ENCODE data around the gene SSX7. TPM values are rescaled to one million over a fixed set of nuclear protein-coding genes. Genes with fewer than 3 reads are reported as not detected.
"Not testable (repeated sequence)": the region's sequence is repeated elsewhere in the genome, so short reads cannot be mapped to it uniquely, and the experiment has no call there.

The SSX7 gene, protein sequence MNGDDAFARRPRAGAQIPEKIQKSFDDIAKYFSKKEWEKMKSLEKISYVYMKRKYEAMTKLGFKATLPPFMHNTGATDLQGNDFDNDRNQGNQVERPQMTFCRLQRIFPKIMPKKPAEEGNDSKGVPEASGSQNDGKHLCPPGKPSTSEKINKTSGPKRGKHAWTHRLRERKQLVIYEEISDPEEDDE
- polyA plus RNA-seq (ENCODE audit: insufficient read length in 4 of 4) = not detected

DNA sequence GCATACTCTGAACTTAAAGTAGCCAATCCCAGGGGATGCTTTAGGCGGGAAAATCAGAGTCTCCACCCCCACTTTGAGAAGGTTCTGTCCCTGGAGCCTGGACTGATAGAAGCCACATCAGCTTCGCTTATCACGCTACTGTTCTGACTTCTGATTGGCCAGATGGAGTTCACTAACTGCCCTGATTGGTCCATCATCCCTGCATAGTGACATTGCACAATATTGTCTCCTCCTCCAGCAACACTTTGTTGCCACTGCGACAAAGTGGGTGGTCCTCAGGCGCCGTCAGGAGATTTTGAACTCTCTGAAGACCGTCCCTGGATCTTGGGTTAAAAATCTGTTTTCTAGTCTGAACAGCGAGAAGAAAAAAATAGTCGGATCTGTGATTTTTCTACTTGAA lies at the start of gene SSX7:
Gene SSX7 (minus strand): TSS at position 101 of the 400 bp plus-strand sequence. CDS start 1,428 bp downstream, outside the sequence.
- not testable (repeated sequence) for DNase-seq (ENCODE audit: low read depth in 4 of 4, low spot score in 2 of 4)

DNA sequence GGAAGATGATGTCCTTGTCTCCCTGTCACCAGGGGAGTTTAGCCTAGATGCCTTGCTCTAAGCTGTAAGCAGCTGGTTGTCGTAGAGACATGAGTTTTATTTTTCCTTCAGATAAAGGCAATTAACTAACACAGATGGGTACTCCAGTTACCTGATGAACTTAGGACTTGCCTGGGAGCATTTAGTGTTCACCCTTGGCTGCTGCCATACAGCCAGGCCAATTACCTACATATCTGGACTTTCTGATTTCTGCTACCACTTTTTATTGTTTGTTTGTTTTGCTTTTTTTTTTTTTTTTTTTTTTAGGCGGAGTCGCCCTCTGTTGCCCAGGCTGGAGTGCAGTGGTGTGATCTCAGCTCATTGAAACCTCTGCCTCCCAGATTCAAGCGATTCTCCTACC lies 37.3 kb upstream of the SSX7 start:
- not testable (repeated sequence) for DNase-seq (ENCODE audit: low read depth in 4 of 4, low spot score in 2 of 4)

DNA sequence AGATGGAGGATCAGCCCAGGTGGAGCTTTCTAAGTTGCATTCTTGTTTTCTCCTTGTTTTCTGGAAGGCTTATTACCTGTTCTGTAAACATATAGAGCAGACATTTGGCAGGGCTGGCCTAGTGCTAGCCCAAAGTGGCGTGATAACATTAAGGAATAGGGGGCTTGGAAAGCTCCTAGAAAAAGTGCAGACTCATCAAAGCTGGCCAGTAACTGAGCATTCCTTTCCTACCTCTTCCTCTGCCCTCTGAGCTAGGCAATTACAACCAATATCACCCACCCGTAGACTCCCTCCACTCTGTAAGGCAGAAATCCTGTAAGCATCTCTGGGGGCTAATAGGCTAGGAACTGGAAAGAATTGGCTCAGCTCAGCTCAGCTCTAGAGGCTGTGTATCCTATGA lies 7.5 kb upstream of the SSX7 start:
- not testable (repeated sequence) for DNase-seq (ENCODE audit: low read depth in 4 of 4, low spot score in 2 of 4)

DNA sequence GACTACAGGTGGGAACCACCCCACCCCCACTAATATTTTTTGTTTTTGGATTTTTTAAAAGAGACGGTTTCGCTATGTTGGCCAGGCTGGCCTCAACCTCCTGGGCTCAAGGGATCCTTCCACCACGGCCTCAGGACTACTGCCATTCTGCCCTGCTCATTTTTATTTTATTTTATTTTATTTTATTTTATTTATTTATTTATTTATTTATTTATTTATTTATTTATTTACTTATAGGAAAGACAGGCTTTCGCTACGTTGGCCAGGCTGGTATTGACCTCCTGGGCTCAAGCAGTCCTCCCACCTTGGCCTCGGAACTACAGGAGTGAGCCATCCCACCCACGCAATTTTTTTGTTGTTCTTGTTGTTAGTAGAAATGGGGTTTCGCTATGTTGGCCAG lies 775 bp upstream of the SSX7 start:
- not testable (repeated sequence) for DNase-seq (ENCODE audit: low read depth in 4 of 4, low spot score in 2 of 4)

DNA sequence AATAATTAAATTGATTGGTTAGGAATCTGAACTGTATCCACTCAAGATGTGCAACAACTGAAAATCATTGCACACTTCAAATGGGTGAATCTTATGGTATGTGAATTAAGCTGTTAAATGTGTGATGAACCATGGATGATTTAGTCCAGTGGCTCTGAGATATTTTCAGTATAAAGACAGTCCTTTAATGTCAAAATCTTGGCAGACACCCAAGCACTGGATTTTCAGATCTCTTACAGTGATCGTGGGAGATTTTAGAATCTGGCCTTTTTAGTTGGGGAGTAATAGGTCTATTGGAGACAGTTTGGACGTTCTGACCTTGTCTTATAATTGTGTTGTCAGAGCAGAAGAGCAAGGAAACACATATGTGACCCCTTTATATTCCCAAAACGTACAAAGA lies 4.0 kb downstream of the SSX7 start:
- not testable (repeated sequence) for DNase-seq (ENCODE audit: low read depth in 4 of 4, low spot score in 2 of 4)

DNA sequence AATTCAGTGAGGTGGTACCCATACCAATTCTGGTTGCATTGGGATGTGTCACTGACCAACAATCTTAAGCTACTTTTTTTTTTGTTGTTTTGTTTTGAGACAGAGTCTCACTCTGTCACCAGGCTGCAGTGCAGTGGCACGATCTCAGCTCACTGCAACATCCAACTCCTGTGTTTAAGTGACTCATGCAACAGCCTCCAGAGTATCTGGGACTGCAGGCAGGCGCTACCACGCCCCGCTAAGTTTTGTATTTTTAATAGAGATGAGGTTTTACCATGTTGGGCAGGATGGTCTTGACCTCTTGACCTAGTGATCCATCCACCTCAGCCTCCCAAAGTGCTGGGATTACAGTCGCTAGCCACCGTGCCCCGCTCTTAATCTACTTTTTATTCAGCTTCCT lies 5.7 kb downstream of the SSX7 start:
- DNase-seq (ENCODE audit: low read depth in 4 of 4, low spot score in 2 of 4) = not testable (repeated sequence)

DNA sequence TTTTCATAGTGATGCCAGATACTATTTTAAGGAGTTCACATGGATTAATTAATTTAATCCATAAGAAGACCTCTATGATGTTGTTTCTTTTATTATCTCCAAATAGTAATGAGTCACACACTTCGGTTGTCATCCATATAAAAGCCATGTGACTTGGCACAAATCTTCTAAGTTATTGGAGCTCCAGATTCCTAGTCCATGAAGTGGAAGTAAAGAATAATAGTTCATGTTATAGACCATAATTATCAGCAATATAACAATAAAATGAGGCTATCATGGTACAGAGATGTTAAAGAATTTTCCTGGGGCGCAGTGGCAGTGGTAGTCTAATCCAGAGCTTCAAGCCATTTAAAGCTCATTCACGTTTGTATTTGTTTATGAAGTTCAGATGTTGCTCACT lies 26.2 kb downstream of the SSX7 start:
- DNase-seq (ENCODE audit: low read depth in 4 of 4, low spot score in 2 of 4) = not testable (repeated sequence)

DNA sequence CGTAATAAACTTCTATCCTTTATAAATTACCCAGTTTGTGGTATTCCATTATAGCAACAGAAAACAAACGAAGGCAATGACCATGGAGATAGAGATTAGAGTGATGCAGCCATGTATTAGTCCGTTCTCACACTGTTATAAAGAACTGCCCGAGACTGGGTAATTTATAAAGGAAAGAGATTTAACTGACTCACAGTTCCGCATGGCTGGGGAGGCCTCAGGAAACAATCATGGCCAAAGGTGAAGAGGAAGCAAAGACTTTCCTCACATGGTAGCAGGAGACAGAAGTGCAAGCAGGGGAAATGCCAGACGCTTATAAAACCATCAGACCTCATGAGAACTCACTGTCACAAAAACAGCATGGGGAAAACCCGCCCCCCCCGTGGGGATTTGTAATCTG lies 34.0 kb downstream of the SSX7 start:
- not testable (repeated sequence) for DNase-seq (ENCODE audit: low read depth in 4 of 4, low spot score in 2 of 4)

DNA sequence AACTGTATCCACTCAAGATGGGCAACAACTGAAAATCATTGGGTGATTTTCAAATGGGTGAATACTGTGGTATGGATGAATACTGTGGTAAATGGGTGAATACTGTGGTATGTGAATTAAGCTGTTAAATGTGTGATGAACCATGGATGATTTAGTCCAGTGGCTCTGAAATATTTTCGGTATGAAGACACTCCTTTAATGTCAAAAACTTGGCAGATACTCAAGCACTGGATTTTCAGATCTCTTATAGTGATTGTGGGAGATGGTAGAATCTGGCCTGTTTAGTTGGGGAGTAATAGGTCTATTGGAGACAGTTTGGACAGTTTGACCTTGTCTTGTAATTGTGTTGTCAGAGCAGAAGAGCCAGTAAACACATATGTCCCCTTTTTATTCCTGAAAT lies 45.7 kb downstream of the SSX7 start:
- DNase-seq (ENCODE audit: low read depth in 4 of 4, low spot score in 2 of 4) = no peak

DNA sequence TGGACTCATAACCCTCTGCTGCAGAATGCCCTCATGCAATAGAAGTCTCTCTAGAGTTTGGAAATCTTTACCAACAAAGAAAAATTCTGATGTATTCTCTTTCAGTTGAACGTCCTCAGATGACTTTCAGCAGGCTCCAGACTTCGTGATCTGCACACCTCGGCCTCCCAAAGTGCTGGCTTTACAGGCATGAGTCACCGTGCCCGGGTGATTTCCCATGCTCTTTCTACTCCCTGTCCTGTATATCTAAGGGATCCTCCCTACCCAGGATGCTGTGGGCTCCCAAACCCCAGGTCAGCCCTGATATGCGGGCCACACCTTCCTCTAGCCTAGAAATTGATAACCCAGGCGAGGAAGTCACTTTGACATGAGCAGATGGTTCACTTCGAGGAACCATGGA lies 51.5 kb downstream of the SSX7 start:
- not testable (repeated sequence) for DNase-seq (ENCODE audit: low read depth in 4 of 4, low spot score in 2 of 4)

DNA sequence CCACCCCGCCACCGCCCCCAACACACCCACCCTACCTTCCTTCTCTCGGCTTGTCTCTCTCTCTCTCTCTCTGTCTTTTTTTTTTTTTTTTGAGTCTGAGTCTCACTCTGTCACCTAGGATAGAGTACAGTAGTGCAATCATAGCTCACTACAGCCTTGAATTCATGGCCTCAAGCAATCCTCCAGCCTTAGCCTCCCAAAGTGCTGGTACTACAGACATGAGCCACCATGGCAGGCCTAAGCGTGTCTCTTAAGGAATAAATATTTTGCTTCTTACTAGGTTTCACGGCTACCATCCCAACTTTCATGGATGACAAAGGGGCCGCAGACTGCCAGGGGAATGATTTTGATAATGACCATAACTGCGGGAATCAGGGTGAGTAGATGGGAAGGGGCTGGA lies 55.8 kb downstream of the SSX7 start:
- no peak for DNase-seq (ENCODE audit: low read depth in 4 of 4, low spot score in 2 of 4)

DNA sequence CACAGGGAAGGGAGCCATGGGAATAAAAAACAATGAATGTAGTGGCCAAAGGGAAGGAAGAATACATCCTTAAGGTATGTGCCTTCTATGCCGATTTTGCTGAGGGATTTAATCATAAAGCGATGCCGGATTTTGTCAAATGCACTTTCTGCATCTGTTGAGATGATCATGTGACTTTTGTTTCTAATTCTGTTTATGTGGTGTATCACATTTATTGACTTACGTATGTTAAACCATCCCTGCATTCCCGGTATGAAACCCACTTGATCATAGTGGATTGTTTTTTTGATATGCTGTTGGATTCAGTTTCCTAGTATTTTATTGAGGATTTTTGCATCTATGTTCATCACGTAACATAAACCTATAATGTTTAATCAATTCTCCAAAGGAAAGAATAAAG lies 60.0 kb downstream of the SSX7 start:
- DNase-seq (ENCODE audit: low read depth in 4 of 4, low spot score in 2 of 4) = no peak

Other genes with a start within 250 kb of the SSX7 start
- gene XAGE1A, start 159.1 kb downstream of the SSX7 start, polyA plus RNA-seq (ENCODE audit: insufficient read length in 4 of 4) = not detected
- not detected for gene XAGE1B, start 137.8 kb downstream of the SSX7 start, polyA plus RNA-seq (ENCODE audit: insufficient read length in 4 of 4)
- gene SSX2, start 52.3 kb upstream of the SSX7 start, polyA plus RNA-seq (ENCODE audit: insufficient read length in 4 of 4) = not detected
- gene SSX2B, start 96.4 kb upstream of the SSX7 start, polyA plus RNA-seq (ENCODE audit: insufficient read length in 4 of 4) = under 1 TPM in 2 of 4 donors, not detected in 2; 0.09 to 0.17 TPM
- gene SPANXN5, start 142.5 kb upstream of the SSX7 start, polyA plus RNA-seq (ENCODE audit: insufficient read length in 4 of 4) = not detected
- gene XAGE5, start 156.4 kb upstream of the SSX7 start, polyA plus RNA-seq (ENCODE audit: insufficient read length in 4 of 4) = not detected
- gene XAGE3, start 213.2 kb upstream of the SSX7 start, polyA plus RNA-seq (ENCODE audit: insufficient read length in 4 of 4) = not detected
- 10 to 100 TPM; 15.5 to 22.9 (median 18.1) TPM for gene FAM156B, start 242.4 kb upstream of the SSX7 start, polyA plus RNA-seq (ENCODE audit: insufficient read length in 4 of 4)

All from left renal cortex interstitium (tissue), 4 donors.